Calu3 (cell line): ENCODE results near the gene CD36. TPM values are rescaled to one million over a fixed set of nuclear protein-coding genes. Genes with fewer than 3 reads are reported as not detected.

Experiments used
- BruUV-seq: library from RNA; stranded (reverse); fragments of 400-500 nt; replicated peaks from 2 replicates; lab custom pipeline; 2021; lab: Mats Ljungman, UMichigan
- CTCF ChIA-PET: fragments of 300-600 bp; sonication (Branson Sonifier 250); formaldehyde crosslinking; loops from one replicate; lab custom pipeline; 2022; ENCODE audit warnings: antibody characterized with exemption; lab: Charles Lee
- DNase-seq: peaks from one replicate; pipeline ENCODE4 v3.0.0; 2022
- H3K27ac Mint-ChIP-seq: one replicate; pipeline ENCODE4 v1.8.0; 2022; ENCODE audit warnings: mixed read lengths; ENCODE audit not compliant: unreplicated experiment
- H3K27me3 Mint-ChIP-seq: one replicate; pipeline ENCODE4 v1.8.0; 2022; ENCODE audit warnings: mixed read lengths; ENCODE audit not compliant: unreplicated experiment
- H3K36me3 Mint-ChIP-seq: one replicate; pipeline ENCODE4 v1.8.0; 2022; ENCODE audit warnings: mild to moderate bottlenecking, moderate library complexity, mixed read lengths; ENCODE audit not compliant: insufficient read depth, unreplicated experiment
- H3K4me1 Mint-ChIP-seq: one replicate; pipeline ENCODE4 v1.8.0; 2022; ENCODE audit warnings: mild to moderate bottlenecking, low read depth, mixed read lengths; ENCODE audit not compliant: unreplicated experiment
- H3K4me3 Mint-ChIP-seq: one replicate; pipeline ENCODE4 v1.8.0; 2022; ENCODE audit warnings: mild to moderate bottlenecking, low read depth, moderate library complexity, mixed read lengths; ENCODE audit not compliant: unreplicated experiment
- H3K9me3 Mint-ChIP-seq: one replicate; pipeline ENCODE4 v1.8.0; 2022; ENCODE audit warnings: low read depth, mixed read lengths; ENCODE audit not compliant: unreplicated experiment
- CTCF ChIP-seq: fragments of 200-600 bp; IDR thresholded peaks from one replicate; pipeline ENCODE4 v1.8.0; 2022; ENCODE audit warnings: antibody characterized with exemption; ENCODE audit not compliant: unreplicated experiment
- intact Hi-C: fragments of 100-400 bp; cut with micrococcal nuclease; formaldehyde crosslinking; loops from one replicate; pipeline ENCODE4 v1.10.0; 2022; ENCODE audit not compliant: unreplicated experiment
- total RNA-seq: library from RNA; stranded (reverse); gene quantifications from 2 replicates; pipeline ENCODE4 v1.2.3, GENCODE V29; 2022

The CD36 gene
- total RNA-seq, 1 experiment from 2014 or later: not detected

DNA sequence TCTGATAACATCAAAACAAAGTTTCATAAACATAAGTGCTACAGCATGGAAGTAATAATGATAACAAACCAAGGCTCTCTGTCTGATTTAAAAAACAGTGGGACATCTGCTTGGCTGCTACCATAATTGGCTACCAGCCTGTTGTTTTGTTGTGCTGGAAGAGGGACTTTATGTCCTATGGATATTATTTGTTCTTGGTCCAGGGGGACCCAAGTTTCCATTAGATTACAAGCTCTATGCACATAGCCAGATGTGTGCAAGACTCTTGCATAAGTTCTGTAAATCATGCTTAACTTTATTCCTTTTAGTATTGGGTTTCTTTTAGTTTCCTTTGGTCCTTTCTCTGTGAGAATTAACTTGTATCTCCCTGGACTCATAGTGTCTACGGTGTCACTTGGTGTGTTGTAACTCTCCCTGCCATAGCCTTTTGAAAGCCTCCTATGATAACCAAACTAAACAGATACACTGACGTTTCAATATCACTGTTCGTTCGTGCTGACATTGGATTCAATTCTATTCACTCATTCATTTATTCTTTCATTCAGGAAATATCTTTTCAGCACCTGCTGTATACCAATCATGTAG, 41.4 kb upstream of the CD36 start:
- DNase-seq: no peak
- H3K4me3 Mint-ChIP-seq: no peak overlapping the region
- no peaks in the 10 kb centered on the region for H3K27me3 Mint-ChIP-seq
- intact Hi-C loops: no loop called here
- BruUV-seq: no TSS peak
- no peak for TF ChIP-seq CTCF
- H3K4me1 Mint-ChIP-seq: no peaks in the 10 kb centered on the region
- no peak overlapping the region for H3K27ac Mint-ChIP-seq
- no peaks in the 10 kb centered on the region for H3K36me3 Mint-ChIP-seq
- CTCF ChIA-PET: no interaction called here
- H3K9me3 Mint-ChIP-seq: no peaks in the 10 kb centered on the region

DNA sequence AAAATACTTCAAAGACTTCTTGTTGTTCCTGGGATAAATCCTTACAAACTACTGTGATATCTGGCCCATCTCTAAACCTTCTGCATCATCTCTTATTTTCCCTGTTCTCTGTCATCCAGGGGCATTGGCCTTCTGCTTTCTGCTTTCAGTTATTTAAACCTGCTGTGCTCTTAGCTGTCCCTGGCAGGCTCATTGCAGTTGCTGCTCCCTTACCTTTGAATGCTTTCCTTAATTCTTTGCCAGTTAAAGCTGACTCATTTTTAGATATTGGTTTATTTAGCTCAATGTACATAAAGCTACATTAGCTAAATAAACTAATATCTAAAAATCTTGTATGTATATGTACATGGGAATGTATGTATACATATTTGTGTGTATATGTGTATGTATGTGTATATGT, 40.6 kb upstream of the CD36 start:
- BruUV-seq: no TSS peak
- intact Hi-C loops: no loop called here
- H3K9me3 Mint-ChIP-seq: no peaks in the 10 kb centered on the region
- no peaks in the 10 kb centered on the region for H3K36me3 Mint-ChIP-seq
- H3K27me3 Mint-ChIP-seq: no peaks in the 10 kb centered on the region
- no peak overlapping the region for H3K4me3 Mint-ChIP-seq
- TF ChIP-seq CTCF: no peak
- CTCF ChIA-PET: no interaction called here
- no peak overlapping the region for H3K27ac Mint-ChIP-seq
- no peaks in the 10 kb centered on the region for H3K4me1 Mint-ChIP-seq
- DNase-seq: no peak

- CTCF ChIA-PET: no interaction called here
- TF ChIP-seq CTCF: no peak
- BruUV-seq: no TSS peak
- no peak for DNase-seq
- Mint-ChIP-seq H3K4me3 (no peak overlapping the region), H3K36me3 (no peaks in the 10 kb centered on the region), H3K27ac (no peak overlapping the region), H3K27me3 (no peaks in the 10 kb centered on the region), H3K9me3 (no peaks in the 10 kb centered on the region), H3K4me1 (no peaks in the 10 kb centered on the region)
- intact Hi-C loops: no loop called here
Observed at GRCh38 chr7:80600046-80600445, 38.4 kb upstream of the CD36 start.

DNA sequence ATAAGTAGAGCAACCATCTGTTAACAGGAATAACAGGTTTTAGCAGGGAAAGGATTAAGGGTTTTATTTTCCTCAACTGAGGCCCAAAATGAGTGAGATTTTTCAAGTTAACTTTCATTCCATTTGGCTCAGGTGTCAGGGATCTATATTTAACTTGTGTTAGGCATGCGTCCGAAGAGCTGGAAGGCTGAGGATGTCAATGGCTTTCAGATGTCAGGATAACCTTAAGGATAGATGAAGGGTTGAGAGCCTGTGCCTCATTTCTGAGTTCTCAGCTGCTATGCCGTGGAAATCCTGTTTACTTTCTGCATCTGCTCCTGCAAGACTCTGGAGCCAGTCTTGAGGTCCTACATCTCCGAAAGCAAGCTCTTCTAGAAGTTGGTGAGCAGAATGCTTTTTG, 36.4 kb upstream of the CD36 start:
- no TSS peak for BruUV-seq
- H3K4me3 Mint-ChIP-seq: no peak overlapping the region
- no peaks in the 10 kb centered on the region for H3K4me1 Mint-ChIP-seq
- intact Hi-C loops: no loop called here
- H3K27me3 Mint-ChIP-seq: no peaks in the 10 kb centered on the region
- H3K36me3 Mint-ChIP-seq: no peaks in the 10 kb centered on the region
- no peaks in the 10 kb centered on the region for H3K9me3 Mint-ChIP-seq
- H3K27ac Mint-ChIP-seq: no peak overlapping the region
- CTCF ChIA-PET: no interaction called here
- no peak for TF ChIP-seq CTCF
- no peak for DNase-seq
